ENCODE measurements around the gene IFI27L2.

- TF ChIP-seq POLR2A (IDR thresholded peaks at IDR 0.05) (no peak), CTCF (IDR thresholded peaks at IDR 0.05) (no peak)
Observed at GRCh38 chr14:94172545-94172944, 43.1 kb upstream of the IFI27L2 start.
